Tracheal epithelial cell (primary cell): ENCODE data around the gene OR1D5. TPM values are rescaled to one million over a fixed set of nuclear protein-coding genes. Genes with fewer than 3 reads are reported as not detected.

Experiments used
- total RNA-seq: library from RNA; depleted of rRNA; stranded (reverse); fragments of >200 nt; gene quantifications from 2 replicates; pipeline ENCODE4 v1.2.1, GENCODE V29; 2014

The OR1D5 gene, protein sequence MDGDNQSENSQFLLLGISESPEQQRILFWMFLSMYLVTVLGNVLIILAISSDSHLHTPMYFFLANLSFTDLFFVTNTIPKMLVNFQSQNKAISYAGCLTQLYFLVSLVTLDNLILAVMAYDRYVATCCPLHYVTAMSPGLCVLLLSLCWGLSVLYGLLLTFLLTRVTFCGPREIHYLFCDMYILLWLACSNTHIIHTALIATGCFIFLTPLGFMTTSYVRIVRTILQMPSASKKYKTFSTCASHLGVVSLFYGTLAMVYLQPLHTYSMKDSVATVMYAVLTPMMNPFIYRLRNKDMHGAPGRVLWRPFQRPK
- total RNA-seq: not detected in 2 replicates

DNA sequence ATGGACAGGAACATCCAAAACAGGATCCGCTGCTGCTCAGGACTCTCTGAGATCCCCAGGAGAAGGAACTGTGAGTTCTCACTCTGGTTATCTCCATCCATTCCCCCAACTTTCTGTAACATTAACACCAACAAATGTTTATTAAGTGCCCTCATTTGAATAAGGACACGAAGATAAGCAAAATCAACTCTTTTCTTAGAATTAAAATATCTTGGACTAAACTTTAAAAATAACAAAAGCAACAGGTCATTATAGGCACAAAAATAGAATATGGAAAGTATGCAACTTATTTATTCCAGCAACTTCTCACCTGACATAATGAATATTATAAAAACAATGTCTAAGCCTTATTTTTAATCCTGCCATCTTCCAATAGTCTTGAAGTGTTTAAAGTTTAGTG, at the start of gene OR1D5:
TSS of gene OR1D5 (minus strand) at position 101 of the 400 bp plus-strand sequence. CDS start at position 101, 0 bp downstream.

DNA sequence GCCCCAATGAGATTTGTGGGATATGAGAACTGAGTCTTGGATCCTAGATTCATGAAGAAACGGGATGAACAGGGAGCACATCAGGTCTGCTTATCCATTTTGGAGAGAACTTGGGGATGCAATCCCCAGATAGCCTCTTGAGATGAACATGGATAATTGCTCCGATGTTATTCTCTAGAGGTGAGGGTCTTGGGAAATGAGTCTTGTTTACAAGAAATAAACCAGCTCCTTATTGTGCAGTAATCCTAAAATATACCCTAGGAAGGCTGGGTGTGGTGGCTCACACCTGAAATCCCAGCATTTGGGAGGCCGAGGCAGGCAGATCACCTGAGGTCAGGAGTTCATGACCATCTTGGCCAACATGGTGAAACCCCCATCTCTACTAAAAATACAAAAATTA, 40.9 kb upstream of the OR1D5 start, which contains the start of gene OR1D2:
TSS of gene OR1D2 (minus strand) at position 101 of the 400 bp plus-strand sequence. CDS start 11,426 bp downstream, outside the sequence.

Other genes starting within 250 kb of the OR1D5 start
- gene OR1D2, start 40.8 kb upstream of the OR1D5 start, total RNA-seq: not detected in 2 replicates
- not detected in 2 replicates for gene OR1G1, start 63.9 kb upstream of the OR1D5 start, total RNA-seq
- gene OR1A2, start 133.9 kb upstream of the OR1D5 start, total RNA-seq: not detected in 2 replicates
- gene OR1A1, start 144.1 kb upstream of the OR1D5 start, total RNA-seq: not detected in 2 replicates
- not detected in 2 replicates for gene OR3A1, start 234.8 kb upstream of the OR1D5 start, total RNA-seq